ENCODE results near the gene PGM2.

DNA sequence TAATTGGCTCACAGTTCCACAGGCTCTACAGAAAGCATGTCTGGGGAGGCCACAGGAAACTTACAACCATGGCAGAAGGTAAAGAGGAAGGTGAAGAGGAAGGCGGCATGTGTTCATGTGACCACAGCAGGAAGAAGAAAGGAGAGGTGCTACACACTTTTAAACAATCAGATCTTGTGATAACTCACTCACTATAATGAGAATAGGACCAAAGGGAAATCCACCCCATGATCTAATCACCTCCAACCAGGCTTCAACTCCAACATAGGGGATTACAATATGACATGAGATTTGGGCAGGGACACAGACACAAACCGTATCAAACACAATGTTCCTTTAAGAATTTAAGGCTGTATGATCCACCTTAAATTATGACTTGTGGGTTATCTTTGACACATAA, 10.5 kb upstream of the PGM2 start:
- TF ChIP-seq, protein P1, sequence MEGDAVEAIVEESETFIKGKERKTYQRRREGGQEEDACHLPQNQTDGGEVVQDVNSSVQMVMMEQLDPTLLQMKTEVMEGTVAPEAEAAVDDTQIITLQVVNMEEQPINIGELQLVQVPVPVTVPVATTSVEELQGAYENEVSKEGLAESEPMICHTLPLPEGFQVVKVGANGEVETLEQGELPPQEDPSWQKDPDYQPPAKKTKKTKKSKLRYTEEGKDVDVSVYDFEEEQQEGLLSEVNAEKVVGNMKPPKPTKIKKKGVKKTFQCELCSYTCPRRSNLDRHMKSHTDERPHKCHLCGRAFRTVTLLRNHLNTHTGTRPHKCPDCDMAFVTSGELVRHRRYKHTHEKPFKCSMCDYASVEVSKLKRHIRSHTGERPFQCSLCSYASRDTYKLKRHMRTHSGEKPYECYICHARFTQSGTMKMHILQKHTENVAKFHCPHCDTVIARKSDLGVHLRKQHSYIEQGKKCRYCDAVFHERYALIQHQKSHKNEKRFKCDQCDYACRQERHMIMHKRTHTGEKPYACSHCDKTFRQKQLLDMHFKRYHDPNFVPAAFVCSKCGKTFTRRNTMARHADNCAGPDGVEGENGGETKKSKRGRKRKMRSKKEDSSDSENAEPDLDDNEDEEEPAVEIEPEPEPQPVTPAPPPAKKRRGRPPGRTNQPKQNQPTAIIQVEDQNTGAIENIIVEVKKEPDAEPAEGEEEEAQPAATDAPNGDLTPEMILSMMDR (IDR thresholded peaks at IDR 0.05; ENCODE audit: low read length): no peak
- no peak for TF ChIP-seq EZH2 (IDR thresholded peaks at IDR 0.05; ENCODE audit: borderline replicate concordance, low read length)

Measured in OCI-LY1 (cell line).